ENCODE results near the gene MED19.

The MED19 gene

GRCh38 chr11:57679396-57679795 is 32.6 kb downstream of the MED19 start:
- no peak for TF ChIP-seq ZNF274 (IDR thresholded peaks at IDR 0.05; ENCODE audit: low read depth, low read length)
- no peak overlapping the region for H3K4me3 ChIP-seq (ENCODE audit: low read length)

- no peak for TF ChIP-seq ZNF274 (IDR thresholded peaks at IDR 0.05; ENCODE audit: low read depth, low read length)
These were observed 36.7 kb downstream of the MED19 start for GRCh38 chr11:57675176-57675941.

GRCh38 chr11:57674251-57674650 is 37.8 kb downstream of the MED19 start:
- TF ChIP-seq ZNF274 (IDR thresholded peaks at IDR 0.05; ENCODE audit: low read depth, low read length): no peak

More at GRCh38 chr11:57675176-57675941, 36.7 kb downstream of the MED19 start:
- H3K4me3 ChIP-seq (ENCODE audit: low read length): no peak overlapping the region

DNA sequence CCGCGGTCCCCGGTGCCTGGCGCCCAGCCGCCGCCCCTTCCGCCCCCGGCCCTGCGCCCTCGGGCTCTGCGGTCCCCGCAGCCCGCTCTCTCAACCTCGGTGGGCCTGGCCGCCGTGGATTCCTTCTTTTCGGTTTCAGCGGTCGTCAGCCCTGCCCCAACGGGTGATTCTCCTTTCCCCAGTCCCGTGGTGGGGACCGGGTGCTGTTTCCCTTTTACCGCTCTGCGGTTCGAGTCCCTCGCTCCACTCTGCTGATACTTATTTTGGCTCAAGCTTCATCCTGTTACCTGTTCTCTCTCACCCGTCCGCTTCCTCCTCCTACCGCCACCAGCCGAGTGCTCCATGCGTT is 43.6 kb downstream of the MED19 start:
- peak overlapping the region; percentile 97 for H3K4me3 ChIP-seq (ENCODE audit: low read length)
- TF ChIP-seq ZNF274 (IDR thresholded peaks at IDR 0.05; ENCODE audit: low read depth, low read length): no peak

More at GRCh38 chr11:57674251-57674650, 37.8 kb downstream of the MED19 start:
- no peak overlapping the region for H3K4me3 ChIP-seq (ENCODE audit: low read length)

GRCh38 chr11:57667736-57668433 is 44.1 kb downstream of the MED19 start, which contains the start of gene ZDHHC5:
ZDHHC5 (plus strand) TSS chr11:57668114; CDS start chr11:57673091, 4,977 bp downstream.
- TF ChIP-seq ZNF274 (IDR thresholded peaks at IDR 0.05; ENCODE audit: low read depth, low read length): no peak
- peak within 1 kb of the TSS; percentile 97 for H3K4me3 ChIP-seq (ENCODE audit: low read length)

GRCh38 chr11:57667117-57667735 is 44.8 kb downstream of the MED19 start:
- H3K4me3 ChIP-seq (ENCODE audit: low read length): peak overlapping the region; percentile 63
- no peak for TF ChIP-seq ZNF274 (IDR thresholded peaks at IDR 0.05; ENCODE audit: low read depth, low read length)

DNA sequence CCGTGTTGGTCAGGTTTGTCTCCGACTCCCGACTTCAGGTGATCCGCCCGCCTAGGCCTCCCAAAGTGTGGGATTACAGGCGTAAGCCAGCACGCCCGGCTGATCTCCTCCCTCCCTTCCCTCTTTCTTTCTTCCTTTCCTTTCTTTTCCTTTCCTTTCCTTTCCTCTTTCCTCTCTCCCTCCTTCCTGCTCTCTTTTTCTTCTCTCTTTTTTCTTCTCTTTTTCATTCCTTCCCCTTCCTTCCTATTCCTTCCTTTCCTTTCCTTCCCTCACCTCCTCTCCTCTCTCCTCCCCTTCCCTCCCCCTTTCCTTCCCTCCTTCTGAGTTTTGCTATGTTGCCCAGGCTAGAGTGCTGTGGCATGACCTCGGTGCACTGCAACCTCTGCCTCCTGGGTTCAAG is 48.0 kb downstream of the MED19 start:
- H3K4me3 ChIP-seq (ENCODE audit: low read length): no peak overlapping the region
- no peak for TF ChIP-seq ZNF274 (IDR thresholded peaks at IDR 0.05; ENCODE audit: low read depth, low read length)

DNA sequence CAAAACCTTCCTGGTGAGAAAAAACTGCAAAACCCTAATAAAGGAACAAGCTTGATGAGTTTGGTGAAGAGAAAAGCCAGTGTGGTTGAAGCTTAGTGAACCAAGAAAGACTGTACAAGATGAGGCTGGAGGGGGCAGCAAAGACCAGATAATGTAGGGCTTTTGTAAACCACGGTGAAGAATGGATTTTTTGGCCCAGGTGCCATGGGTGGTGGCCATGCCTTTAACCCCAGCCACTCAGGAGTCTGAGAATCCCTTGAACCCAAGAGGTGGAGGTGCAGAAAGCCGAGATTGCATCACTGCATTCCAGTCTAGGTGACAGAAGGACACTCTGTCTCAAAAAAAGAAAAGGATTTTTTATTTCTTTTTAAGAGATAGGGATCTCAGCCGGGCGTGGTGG is 49.1 kb downstream of the MED19 start:
- TF ChIP-seq ZNF274 (IDR thresholded peaks at IDR 0.05; ENCODE audit: low read depth, low read length): no peak
- H3K4me3 ChIP-seq (ENCODE audit: low read length): no peak overlapping the region

GRCh38 chr11:57659669-57660068 is 52.3 kb downstream of the MED19 start:
- TF ChIP-seq ZNF274 (IDR thresholded peaks at IDR 0.05; ENCODE audit: low read depth, low read length): no peak
- H3K4me3 ChIP-seq (ENCODE audit: low read length): no peak overlapping the region

GRCh38 chr11:57658023-57658361 is 54.0 kb downstream of the MED19 start:
- peak overlapping the region; percentile 97 for H3K4me3 ChIP-seq (ENCODE audit: low read length)
- TF ChIP-seq ZNF274 (IDR thresholded peaks at IDR 0.05; ENCODE audit: low read depth, low read length): no peak

DNA sequence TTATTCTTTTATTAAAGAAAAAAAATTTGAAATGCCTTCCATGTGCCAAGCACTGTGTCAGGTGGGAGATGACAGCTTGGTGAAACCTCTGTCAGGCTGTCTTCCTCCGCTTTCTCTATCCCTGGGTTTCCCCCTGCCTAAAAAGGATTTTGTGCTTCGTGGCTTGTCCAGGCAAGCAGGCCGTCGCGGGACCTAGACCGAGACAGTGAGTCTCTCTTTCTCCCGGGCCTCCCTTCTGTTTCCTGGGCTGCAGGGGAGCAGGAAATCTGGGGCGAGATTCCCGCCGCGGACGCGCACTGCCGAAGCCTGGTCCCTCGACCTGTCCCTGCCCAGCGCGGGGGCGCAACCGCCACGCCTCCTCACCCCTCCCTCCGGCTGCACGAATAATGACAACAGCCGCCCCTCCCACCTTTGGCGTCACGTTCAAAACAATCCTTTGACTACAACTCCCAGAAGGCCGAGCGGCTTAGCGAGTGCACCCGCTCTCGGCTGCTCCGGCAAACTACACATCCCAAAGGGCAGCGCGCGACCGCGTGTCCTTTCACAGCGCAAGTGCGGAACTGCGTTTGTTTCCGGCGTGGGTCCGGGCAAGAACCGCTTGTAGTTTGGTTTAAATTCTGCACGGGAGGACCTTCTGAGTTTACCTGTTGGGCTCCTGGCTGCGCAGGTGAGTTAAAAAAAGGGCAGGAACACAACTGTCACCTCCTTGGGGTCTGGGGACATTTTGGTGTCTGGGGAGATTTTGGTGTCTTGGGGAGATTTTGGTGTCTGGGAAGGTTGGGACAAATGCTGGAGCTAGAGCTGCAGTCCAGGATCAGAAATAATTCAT is 54.6 kb downstream of the MED19 start, which contains the start of gene CLP1:
CLP1 (plus strand) TSS at position 569 of the 829 bp plus-strand sequence. CDS start 1,715 bp downstream, outside the sequence.
- H3K4me3 ChIP-seq (ENCODE audit: low read length): peak within 1 kb of the TSS; percentile 97
- no peak for TF ChIP-seq ZNF274 (IDR thresholded peaks at IDR 0.05; ENCODE audit: low read depth, low read length)

GRCh38 chr11:57656885-57657193 is 55.2 kb downstream of the MED19 start:
- TF ChIP-seq ZNF274 (IDR thresholded peaks at IDR 0.05; ENCODE audit: low read depth, low read length): no peak
- peak overlapping the region; percentile 69; the same call in 1 of the 2 replicates for H3K4me3 ChIP-seq (ENCODE audit: low read length)
